KBM-7 (cell line): ENCODE measurements around the gene NXPE4.

ENCODE experiments used
- DNase-seq: peaks from one replicate; pipeline ENCODE4 v3.0.0-alpha.2; 2015
- in situ Hi-C: fragments of 300-500 bp; cut with MboI; formaldehyde crosslinking; loops from 2 replicates; pipeline ENCODE4 v1.14.3; 2020; ENCODE audit warnings: low sequenced_read_pairs, low pct_unique_long_range_greater_than_20kb, mixed read lengths

NXPE4 gene

GRCh38 chr11:114566276-114566675 is 29.3 kb downstream of the NXPE4 start:
- in situ Hi-C loops = no loop called here
- no peak for DNase-seq

GRCh38 chr11:114564831-114565230 is 30.8 kb downstream of the NXPE4 start:
- in situ Hi-C loops = no loop called here
- no peak for DNase-seq

DNA sequence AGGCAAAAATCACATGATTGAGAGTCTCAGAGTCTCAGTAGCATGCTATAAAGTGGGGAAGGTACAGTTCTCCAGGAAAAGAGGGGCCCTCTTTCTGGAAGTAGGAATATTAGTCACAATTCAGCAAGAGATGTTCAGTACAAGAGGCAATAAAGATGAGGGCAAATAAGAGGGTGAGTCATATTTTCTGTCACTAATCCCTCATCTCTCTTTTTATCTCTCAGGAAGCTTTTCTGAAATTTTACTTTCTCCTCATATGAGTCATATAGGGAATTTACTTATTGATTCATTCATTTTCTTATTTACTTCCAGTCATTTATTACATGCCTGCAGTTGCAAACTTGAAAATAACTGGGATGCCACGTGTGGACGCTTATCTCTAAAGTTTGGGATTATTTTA is 32.5 kb downstream of the NXPE4 start:
- in situ Hi-C loops = no loop called here
- DNase-seq = no peak

- DNase-seq = no peak
- in situ Hi-C loops = no loop called here
Observed at GRCh38 chr11:114562166-114562916, 33.2 kb downstream of the NXPE4 start.

DNA sequence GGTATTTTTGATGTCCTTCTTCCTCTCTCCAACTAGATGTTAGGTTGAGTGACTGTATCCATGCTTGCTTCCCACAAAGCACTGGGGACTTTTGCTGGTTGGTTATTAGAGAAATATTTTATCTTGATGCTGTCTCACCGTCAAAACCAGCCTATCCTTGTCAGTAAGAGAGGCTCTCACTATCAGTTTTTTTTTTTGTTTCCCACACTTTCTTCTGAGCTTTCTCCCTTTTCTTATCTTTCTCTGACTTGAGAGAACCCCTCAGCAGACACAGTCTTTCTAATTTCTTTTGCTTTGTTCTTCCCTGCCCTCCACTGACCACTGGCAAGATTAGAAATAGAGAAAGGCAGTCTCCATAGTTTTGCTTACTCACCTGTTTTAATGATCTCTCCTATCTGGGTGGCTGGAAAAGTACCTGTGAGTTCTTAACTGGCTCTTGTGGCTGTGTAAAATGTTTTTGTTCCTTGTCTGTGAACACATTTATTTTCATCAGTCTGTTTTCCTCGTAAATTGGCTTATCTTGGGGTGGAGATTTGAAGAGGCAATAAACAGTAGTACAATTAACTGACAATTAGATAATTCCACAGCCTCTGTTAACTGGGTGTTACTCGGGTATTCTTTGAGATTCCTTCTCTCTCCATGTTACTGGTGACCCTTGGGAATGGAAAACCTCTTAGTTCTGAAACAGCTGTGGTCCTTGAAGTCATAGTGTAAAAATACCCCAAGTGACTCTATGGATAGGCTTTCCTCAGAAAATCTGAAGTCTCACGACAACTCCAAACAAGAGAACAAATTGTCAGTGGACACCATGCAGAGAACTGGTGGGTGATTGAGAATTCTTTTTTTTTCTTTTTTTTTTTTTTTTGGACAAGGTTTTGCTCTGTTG is 35.9 kb downstream of the NXPE4 start, which contains the start of gene NXPE1:
NXPE1 (minus strand) TSS at position 457 of the 886 bp plus-strand sequence. CDS start 8,680 bp downstream, outside the sequence.
- in situ Hi-C loops = no loop called here
- no peak for DNase-seq

DNA sequence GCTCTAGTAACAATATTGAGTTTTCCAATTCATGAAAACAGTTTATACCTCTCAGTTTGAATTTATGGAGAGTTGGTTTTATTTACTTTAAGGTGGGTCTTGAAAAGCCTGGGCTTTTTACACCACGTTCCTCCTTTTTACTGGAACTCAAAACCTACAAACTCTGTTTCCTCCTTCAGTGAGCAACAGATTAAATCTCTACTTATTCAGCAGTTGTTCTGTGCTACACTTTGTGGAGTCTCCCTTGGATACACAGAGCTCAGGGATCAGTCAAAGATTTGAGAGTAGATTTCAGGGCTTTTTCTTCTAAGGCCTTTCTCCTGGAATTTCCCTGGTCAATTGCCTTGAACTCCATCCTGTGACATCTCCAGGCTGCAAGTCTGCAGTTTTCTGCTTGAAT is 39.5 kb downstream of the NXPE4 start:
- in situ Hi-C loops = no loop called here
- no peak for DNase-seq

DNA sequence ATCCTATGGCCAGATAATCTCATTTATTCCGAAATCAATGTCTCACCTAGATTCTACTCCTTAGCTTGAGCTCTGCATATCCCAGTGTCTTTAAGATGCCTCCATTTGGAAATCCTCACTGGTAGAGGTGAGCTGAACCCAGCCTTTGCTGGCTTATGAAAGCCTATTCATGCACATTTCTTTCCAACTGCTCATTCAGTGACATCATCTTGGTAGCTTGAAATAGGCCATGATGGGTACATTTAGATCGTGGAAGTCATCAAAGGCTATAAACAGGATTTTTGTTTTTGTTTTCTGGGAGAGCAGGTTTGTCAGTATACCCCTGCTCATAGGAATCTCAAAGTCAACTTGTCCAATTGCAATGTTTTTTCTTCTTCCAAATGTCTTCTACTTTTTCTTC is 41.9 kb downstream of the NXPE4 start:
- in situ Hi-C loops = no loop called here
- no peak for DNase-seq

- in situ Hi-C loops = no loop called here
- DNase-seq = no peak
Observed at GRCh38 chr11:114551060-114551459, 44.5 kb downstream of the NXPE4 start.

DNA sequence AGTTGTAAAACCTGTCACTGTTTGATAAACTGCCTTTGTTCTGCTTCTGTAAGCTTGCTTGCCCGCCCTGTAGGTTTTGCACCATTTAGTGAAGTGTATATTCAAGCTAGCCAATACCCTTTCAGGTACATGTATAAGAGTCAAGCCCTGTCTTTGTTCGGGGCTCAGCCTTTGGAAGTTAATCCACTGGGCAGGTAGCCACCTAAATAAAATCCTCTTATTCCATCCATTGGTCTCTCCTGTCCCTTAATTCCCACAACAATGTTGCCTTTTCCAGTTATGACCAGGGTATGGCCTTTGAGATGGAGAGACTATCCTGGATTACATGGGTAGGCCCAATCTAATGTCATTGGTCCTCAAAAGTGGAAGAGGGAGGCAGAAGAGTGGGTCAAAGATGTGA is 69.9 kb downstream of the NXPE4 start:
- in situ Hi-C loops = no loop called here
- DNase-seq = no peak

DNA sequence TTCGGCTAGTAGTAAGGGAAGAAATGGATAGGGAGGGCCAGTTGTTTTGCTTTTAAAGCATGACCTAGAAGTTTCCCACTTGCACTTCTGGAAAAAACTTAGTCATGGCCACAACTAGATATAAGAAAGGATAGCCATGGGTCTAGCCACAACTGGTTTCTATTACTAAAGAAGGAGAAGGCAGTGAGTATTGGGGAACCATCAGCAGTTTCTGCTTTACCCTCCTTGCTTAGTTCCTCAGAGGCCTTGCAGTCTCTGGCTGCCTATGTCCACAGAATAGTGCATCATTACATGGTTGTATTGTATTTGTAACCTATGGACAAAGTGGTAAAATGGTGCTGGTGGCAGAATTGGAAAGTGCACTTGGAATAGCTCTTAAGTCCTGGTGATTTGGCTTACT is 71.5 kb downstream of the NXPE4 start:
- in situ Hi-C loops = no loop called here
- no peak for DNase-seq

- in situ Hi-C loops = no loop called here
Observed at GRCh38 chr11:114522818-114523217, 72.8 kb downstream of the NXPE4 start.

More at GRCh38 chr11:114522818-114523217, 72.8 kb downstream of the NXPE4 start:
- no peak for DNase-seq
